GM21360 (cell line): ENCODE results near the gene APBA2.

Experiments
- ATAC-seq: cut with Tn5 transposase; IDR thresholded peaks from one replicate; pipeline ENCODE4 v1.9.1; 2021; ENCODE audit warnings: mild to moderate bottlenecking, moderate library complexity; ENCODE audit not compliant: unreplicated experiment

APBA2 gene

GRCh38 chr15:29128671-29129070 lies 242.9 kb downstream of the APBA2 start:
- ATAC-seq, result no peak

GRCh38 chr15:29129221-29129620 lies 243.4 kb downstream of the APBA2 start:
- no peak for ATAC-seq

- no peak for ATAC-seq
These were observed 244.2 kb downstream of the APBA2 start for GRCh38 chr15:29129926-29130325.

- no peak for ATAC-seq
These were observed 244.7 kb downstream of the APBA2 start for GRCh38 chr15:29130476-29130875.

GRCh38 chr15:29130951-29131839 lies 245.4 kb downstream of the APBA2 start:
- no peak for ATAC-seq

- no peak for ATAC-seq
These were observed 246.2 kb downstream of the APBA2 start for GRCh38 chr15:29131840-29132420.

GRCh38 chr15:29132735-29133181 lies 247.0 kb downstream of the APBA2 start:
- ATAC-seq, result no peak

- no peak for ATAC-seq
These were observed 247.5 kb downstream of the APBA2 start for GRCh38 chr15:29133321-29133720.

- no peak for ATAC-seq
These were observed 248.0 kb downstream of the APBA2 start for GRCh38 chr15:29133791-29134190.

GRCh38 chr15:29134239-29134638 lies 248.5 kb downstream of the APBA2 start:
- ATAC-seq, result no peak

- no peak for ATAC-seq
These were observed 249.0 kb downstream of the APBA2 start for GRCh38 chr15:29134641-29135308.

GRCh38 chr15:29135309-29135657 lies 249.5 kb downstream of the APBA2 start:
- ATAC-seq, result no peak

GRCh38 chr15:29135702-29136646 lies 250.2 kb downstream of the APBA2 start:
- ATAC-seq, result no peak

- no peak for ATAC-seq
These were observed 252.5 kb downstream of the APBA2 start for GRCh38 chr15:29138260-29138659.

- ATAC-seq, result no peak
These were observed 253.3 kb downstream of the APBA2 start for GRCh38 chr15:29139072-29139471.

- ATAC-seq, result no peak
These were observed 254.0 kb downstream of the APBA2 start for GRCh38 chr15:29139540-29140459.

- no peak for ATAC-seq
These were observed 254.9 kb downstream of the APBA2 start for GRCh38 chr15:29140475-29141307.

- no peak for ATAC-seq
These were observed 255.7 kb downstream of the APBA2 start for GRCh38 chr15:29141308-29142128.
